Activated naive CD4-positive, alpha-beta T cell treated with anti-CD3 and anti-CD28 coated beads, Interleukin-2, amount 50 U/mL, for 16 hours (primary cell): ENCODE results near the gene SOX18.
A peak's percentile ranks its signal among the peaks of the same experiment; 100 is the strongest.

Source experiments
- DNase-seq: peaks from one replicate; pipeline ENCODE4 v3.0.0-alpha.2; 2020

The SOX18 gene

GRCh38 chr20:64051561-64052325, 2.3 kb upstream of the SOX18 start:
- DNase-seq: no peak

- DNase-seq: no peak
These were observed 1.6 kb upstream of the SOX18 start for GRCh38 chr20:64051033-64051452.

- no peak for DNase-seq
These were observed 1.0 kb upstream of the SOX18 start for GRCh38 chr20:64050261-64051032.

DNA sequence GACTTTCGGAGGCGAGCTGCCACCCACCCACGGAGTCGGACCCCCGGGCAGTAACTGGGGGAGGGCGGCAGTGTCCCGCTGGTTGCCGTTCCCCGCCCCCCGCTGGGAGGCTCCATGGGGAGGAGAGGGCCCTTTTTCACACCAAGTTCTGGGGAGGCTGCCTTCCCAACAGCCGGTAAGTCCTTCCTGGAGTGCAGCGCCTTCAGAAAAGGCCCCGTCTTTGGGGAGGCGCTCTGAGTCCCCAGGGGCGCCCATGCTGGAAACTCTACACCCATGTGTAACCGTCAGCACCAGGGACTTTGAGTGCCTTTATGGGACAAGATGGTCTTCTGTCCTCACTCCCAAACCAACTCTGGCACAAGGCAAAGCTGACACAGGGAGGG, 430 bp upstream of the SOX18 start:
- no peak for DNase-seq

DNA sequence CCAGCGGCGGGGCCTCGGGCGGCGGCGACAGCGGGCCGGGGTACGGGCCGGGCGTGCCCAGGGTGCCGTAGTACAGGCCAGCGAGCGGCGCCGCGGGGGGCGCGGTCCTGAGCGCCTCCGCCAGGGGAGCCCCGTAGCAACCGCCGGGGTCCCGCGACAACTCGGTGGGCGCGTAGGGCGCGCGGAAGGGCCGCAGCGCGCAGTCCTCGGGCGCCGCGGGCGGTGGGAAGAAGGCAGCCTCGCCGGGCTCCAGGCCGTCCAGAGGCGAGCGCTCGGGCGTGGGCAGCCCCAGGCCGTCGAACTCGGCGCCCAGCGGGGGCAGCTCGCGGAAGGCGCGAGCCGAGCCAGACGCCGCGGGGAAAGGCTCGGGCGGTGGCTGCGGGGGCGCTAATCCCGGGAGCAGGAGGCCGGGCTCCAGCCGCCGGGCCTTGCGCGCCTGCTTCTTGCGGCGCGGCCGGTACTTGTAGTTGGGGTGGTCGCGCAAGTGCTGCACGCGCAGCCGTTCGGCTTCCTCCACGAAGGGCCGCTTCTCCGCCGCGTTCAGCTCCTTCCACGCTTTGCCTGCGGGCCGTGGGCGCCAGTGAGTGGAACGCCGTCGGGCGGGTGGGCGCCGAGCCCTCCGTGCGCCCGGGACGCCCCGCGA, 916 bp downstream of the SOX18 start:
- DNase-seq: no peak

DNA sequence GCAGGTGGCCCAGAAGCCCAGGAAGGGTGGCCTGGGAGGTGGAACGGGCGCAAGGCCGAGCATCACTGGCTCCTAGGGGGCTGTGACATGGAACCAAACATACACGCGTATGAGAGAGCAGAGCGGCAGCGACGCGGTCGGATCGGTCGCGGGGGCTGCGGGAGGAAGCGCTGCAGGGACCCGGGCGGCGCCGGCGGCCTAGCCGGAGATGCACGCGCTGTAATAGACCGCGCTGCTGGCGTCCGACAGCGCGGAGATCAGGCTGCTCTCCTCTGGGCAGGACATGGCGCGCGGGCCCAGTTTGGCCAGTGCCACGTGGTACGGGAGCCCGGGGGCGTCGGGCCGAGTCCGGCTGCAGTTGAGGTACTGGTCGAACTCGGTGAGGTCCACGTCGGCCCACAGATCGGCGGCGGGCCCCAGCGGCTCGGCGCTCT, 1.5 kb downstream of the SOX18 start:
- no peak for DNase-seq

- DNase-seq: no peak
These were observed 2.4 kb downstream of the SOX18 start for GRCh38 chr20:64047046-64047389.

- no peak for DNase-seq
These were observed 4.0 kb downstream of the SOX18 start for GRCh38 chr20:64045346-64046011.

GRCh38 chr20:64044484-64045247, 4.8 kb downstream of the SOX18 start:
- no peak for DNase-seq

- no peak for DNase-seq
These were observed 5.7 kb downstream of the SOX18 start for GRCh38 chr20:64043768-64044167.

DNA sequence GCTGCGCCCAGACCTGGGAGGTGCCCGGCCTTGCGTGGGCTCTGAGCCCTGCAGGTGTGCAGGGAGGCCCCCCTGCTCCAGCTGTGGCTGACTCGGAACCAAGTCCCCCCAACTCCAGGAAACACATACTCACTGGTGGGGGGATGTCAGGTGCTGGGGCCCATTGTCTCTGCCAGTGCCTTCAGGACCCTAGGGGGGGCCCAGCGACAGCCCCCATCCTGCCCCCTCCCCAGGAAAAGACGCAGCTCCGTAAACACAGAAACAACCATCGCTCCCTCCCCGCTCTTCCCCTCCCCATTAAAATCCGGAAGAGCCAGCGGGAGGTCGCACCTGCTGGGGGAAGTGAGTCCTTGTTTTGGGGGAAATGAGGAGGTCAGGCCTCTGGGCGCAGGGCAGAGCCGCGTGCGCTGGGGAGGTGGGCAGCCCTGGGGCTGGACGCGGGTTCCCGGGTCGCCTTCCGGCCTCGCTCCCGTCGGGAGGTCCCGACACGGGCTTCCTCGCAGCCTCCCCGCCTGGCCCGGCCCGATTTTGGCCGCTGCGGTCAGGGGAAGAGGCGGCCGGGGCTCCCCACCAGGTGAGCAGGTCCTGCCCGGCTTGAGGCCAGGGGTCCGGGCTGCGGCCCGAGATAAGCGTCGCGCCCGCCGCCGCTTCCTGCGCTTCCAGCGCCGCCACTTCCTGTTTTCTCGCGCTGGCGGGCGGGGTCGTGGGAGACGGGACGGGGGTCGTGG, 7.2 kb downstream of the SOX18 start:
- DNase-seq: peak; percentile 35

- DNase-seq: no peak
These were observed 7.7 kb downstream of the SOX18 start for GRCh38 chr20:64041781-64042053.

DNA sequence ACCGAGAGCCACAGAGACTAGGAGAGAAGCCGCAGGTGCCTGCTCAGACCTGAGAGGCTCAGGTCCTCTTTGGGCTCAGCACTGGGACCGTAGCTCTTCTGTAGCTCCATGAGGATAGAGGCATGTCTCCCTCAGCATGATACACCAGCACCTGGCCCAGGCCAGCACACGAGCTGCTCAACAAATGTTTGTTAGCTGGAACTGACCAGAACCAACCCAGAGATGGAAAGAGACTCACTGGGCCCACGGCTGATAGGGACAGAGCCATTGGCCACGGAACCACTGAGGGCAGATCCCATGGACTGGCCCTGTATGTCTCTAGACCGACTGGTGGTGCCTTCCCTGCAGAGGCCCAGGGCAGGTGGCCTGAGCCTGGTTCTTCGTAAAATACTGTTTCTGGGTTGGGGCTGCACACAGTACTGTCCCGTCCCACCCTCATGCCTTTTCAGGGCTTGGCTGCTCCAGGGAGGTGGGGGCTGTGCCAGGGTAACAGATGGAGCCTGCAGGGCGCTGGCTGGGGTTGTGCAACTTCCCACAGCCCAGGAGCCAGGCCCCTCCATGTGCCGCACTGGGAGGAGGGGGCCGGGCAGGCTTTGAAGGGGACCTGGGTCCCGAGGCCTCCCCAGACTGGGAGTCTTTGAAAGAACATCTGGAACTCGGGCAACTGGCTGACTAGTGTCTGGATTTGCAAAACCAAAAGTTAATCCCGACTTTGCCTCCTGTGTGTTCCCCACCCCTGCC, 8.2 kb downstream of the SOX18 start:
- DNase-seq: no peak

DNA sequence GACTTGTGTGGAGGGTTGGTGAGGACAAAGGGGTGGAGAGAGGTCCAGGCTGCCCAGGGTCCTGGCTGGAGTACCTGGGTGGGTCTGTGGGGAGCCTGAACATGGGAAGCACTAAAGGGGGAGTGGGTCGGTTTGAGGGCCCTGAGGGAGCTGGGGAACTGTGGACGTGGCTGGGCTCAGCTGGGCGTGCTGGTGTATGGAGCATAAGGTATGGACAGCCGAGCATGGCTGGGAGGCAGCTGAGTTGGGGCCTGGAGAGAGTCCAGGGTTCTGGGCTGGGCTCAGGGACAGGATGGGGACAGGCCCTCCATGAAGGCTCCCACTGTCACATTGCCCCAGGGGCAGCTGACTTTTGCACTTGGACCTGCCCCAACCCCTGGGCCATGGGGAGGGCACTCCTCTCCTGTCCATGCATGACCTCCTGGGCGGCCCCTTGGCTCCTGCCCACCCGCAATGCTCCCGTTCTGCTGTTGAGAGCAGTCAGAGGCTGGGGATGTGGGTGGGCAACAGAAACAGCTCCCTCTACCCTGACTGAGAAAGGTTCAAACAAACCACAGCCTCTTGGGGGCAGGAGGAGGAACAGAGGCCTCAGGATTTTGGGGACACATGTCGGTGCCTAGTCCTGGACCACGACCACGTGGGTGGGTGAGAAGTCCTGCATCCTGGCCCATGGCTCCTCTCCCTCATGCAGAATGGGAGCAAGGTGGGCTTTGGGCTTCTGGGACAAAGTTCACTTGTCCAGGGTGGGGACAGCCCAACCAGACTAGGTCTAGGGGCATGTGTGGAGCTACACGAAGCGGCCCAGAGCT, 9.0 kb downstream of the SOX18 start:
- no peak for DNase-seq

- no peak for DNase-seq
These were observed 9.9 kb downstream of the SOX18 start for GRCh38 chr20:64039293-64040160.

- peak; percentile 82 for DNase-seq
These were observed 10.7 kb downstream of the SOX18 start for GRCh38 chr20:64038565-64039292.

GRCh38 chr20:64038224-64038564, 11.2 kb downstream of the SOX18 start:
- DNase-seq: no peak

DNA sequence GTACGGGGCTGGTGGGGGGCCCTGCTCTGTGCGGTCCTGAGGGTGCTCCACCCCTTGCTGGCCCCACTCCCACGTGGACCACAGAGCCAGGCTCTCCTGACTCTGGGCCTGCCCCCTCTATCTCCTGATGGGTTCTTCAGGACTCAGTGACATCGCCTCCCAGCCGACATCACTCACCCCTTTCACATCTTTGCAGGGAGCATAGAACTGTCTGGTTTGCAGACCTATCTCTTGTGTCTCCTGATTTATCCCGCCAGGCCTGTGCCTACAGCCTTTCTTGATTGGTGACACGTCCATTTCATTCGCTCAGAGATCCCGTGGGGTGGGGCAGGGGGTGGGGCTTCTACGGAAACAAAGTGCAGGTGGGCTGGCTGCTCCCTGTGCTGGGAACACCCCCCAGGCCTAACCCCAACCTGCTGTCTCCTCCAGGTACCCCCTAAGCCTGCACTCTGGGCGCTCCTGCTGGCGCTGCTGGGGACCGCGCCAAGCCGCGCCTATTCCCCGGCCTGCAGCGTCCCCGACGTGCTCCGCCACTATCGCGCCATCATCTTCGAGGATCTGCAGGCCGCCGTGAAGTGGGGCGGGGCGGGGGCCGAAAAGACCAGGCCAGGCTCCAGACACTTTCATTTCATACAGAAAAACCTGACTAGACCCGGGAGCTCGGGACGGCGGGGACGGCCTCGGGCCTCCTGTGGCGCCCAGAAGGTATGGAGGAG, 11.8 kb downstream of the SOX18 start:
- peak; percentile 38 for DNase-seq
